GM12874 (cell line): ENCODE data around the gene MIF4GD.

Experiments used
- TF ChIP-seq, protein P1 (sequence below): IDR thresholded peaks from 2 replicates; pipeline ENCODE4 v1.5.1; 2011; ENCODE audit warnings: low read depth, mild to moderate bottlenecking, control low read depth, low read length, moderate library complexity; ENCODE audit not compliant: insufficient read depth

The MIF4GD gene

GRCh38 chr17:75295201-75296158 is 24.4 kb upstream of the MIF4GD start:
- TF ChIP-seq, protein P1, sequence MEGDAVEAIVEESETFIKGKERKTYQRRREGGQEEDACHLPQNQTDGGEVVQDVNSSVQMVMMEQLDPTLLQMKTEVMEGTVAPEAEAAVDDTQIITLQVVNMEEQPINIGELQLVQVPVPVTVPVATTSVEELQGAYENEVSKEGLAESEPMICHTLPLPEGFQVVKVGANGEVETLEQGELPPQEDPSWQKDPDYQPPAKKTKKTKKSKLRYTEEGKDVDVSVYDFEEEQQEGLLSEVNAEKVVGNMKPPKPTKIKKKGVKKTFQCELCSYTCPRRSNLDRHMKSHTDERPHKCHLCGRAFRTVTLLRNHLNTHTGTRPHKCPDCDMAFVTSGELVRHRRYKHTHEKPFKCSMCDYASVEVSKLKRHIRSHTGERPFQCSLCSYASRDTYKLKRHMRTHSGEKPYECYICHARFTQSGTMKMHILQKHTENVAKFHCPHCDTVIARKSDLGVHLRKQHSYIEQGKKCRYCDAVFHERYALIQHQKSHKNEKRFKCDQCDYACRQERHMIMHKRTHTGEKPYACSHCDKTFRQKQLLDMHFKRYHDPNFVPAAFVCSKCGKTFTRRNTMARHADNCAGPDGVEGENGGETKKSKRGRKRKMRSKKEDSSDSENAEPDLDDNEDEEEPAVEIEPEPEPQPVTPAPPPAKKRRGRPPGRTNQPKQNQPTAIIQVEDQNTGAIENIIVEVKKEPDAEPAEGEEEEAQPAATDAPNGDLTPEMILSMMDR: no peak

GRCh38 chr17:75289832-75290337 is 18.9 kb upstream of the MIF4GD start:
- TF ChIP-seq, protein P1: peak; percentile 43

DNA sequence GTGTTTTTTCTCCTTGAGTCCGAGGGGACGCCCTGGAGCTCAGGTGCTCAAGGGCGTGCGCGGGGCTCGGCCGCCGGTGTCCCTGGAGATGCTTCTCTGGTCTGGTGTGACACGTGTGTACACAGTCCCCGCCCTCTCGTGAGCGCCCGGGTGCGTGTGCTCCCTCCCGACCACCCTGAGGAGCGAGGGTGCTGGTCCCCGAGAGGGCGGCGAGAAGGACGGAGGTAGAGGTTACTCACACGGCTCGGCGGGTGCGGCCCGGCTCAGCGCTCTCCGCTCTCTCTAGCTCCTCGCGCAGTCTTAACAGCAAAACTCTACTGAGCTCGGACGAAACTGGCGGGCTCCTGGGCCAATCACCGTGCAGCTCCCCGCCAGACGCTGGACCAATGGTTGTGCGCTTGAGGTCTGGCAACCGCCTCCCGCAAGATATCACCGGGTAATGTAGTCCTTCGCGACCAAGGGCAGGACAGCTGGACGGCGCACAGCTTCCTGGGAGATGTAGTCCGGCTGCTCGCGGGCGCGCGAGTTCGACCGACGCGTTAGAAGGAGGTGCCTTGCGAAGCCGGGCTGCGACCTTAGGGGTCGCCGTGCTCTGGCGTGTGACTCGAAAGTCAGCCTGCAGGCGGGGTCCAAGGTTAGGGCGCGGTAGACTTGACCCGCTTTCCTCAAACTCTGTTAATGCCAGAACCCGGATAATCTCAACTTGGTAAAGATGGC is 18.2 kb upstream of the MIF4GD start, which contains the start of gene SLC25A19:
Gene SLC25A19 (minus strand): TSS at position 319 of the 717 bp plus-strand sequence. CDS start 2,669 bp downstream, outside the sequence.
- TF ChIP-seq, protein P1: peak; percentile 58

DNA sequence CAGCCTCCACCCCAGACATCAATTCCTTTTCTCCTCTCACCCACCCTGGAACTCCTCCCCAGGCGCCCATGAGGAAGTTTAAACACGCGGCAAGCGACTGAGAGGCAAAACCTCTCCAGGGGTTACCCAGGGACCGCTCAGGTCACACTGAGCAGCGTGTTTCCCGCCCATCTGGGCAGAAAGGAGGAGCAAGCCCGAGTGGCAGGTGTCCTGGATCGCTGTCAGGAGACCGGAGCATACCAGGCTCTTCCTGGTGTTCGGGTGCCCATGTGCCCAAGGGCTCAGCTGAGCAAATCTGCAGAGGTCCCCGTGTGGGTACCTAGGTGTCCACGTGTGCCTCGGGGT is 17.7 kb upstream of the MIF4GD start:
- TF ChIP-seq, protein P1: no peak

DNA sequence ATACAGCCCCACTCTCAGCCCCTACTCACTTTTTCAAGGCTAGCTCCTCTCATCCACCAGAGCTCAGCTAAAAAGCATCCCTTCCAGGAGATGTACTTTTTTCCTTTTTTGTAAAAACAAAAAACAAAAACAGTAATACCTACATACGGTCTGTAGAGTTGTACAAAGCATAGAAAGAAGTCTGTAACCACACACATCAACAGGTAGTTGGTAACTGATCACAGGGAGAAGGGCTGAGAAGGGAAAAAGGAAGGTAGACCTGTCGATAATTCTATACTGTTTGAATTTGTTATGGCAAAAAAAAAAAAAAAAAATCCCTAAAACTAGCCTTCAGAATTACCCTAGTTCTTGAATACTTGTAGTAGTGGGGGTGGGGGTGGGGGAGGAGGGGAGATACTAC is 17.3 kb upstream of the MIF4GD start:
- TF ChIP-seq, protein P1: no peak

- TF ChIP-seq, protein P1: no peak
These were observed 16.2 kb upstream of the MIF4GD start for GRCh38 chr17:75287221-75287620.

DNA sequence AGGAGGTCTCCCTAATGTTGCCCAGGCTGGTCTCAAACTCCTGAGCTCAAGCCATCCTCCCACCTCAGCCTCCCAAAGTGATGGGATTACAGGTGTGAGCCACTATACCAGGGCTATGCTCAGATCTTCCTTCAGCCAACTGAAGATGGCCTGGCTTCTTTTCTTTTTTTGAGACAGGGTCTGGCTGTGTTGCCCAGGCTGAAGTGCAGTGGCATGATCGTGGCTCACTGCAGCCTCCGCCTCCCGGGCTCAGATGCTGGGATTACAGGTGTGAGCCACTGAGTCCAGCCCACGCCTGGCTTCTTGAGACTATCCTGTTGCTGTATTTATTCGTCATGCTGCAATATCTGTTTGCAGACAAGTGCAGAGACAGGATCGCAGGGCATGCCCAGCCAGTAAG is 14.1 kb upstream of the MIF4GD start:
- TF ChIP-seq, protein P1: no peak
